ENCODE results near the gene ZSWIM4. TPM values are rescaled to one million over a fixed set of nuclear protein-coding genes. Genes with fewer than 3 reads are reported as not detected.
A peak's percentile ranks its signal among the peaks of the same experiment; 100 is the strongest.

The ZSWIM4 gene
- total and polyA plus RNA-seq, 2 of the 13 experiments (the other 11 are each of a cell fraction or from before 2014, with no cell fraction given), result 0.33 to 0.86 TPM

- TF ChIP-seq HNF1A (IDR thresholded peaks at IDR 0.05; ENCODE audit: low read depth) (0 out of 2 replicates have a peak, but pooled peaks have one; percentile 24), HNF1A (CRISPR knock-in tag; IDR thresholded peaks at IDR 0.05; ENCODE audit: borderline replicate concordance) (no peak; the same call in 1 of the 2 replicates), KDM6A (CRISPR knock-in tag; IDR thresholded peaks at IDR 0.05; ENCODE audit: low read depth) (peak; percentile 16; the same call in 1 of the 2 replicates), NR2F6 (IDR thresholded peaks at IDR 0.05) (peak; percentile 52; the same call in 1 of the 2 replicates), NR2F6 (CRISPR knock-in tag; IDR thresholded peaks at IDR 0.05) (peak; percentile 67), GABPB1 (CRISPR knock-in tag; IDR thresholded peaks at IDR 0.05) (peak; percentile 71; the same call in 1 of the 2 replicates), RXRB (CRISPR knock-in tag; IDR thresholded peaks at IDR 0.05; ENCODE audit: borderline replicate concordance) (peak; percentile 42; the same call in 1 of the 2 replicates), KLF16 (CRISPR knock-in tag; IDR thresholded peaks at IDR 0.05) (peak in 1 of 2 experiments; percentile 43; a peak in 1 of 4 replicates), POLR2A (IDR thresholded peaks at IDR 0.05; ENCODE audit: insufficient read depth in 1 of 2, low read depth in 2 of 2, low read length in 2 of 2) (peak; percentile 21 to 79; a peak in 2 of 4 replicates), NR2C2 (CRISPR knock-in tag; IDR thresholded peaks at IDR 0.05; ENCODE audit: borderline replicate concordance) (peak; percentile 17; the same call in 1 of the 2 replicates), ZBTB20 (CRISPR knock-in tag; IDR thresholded peaks at IDR 0.05; ENCODE audit: borderline replicate concordance, low read depth) (peak; percentile 47; the same call in 1 of the 2 replicates), HBP1 (CRISPR knock-in tag; IDR thresholded peaks at IDR 0.05; ENCODE audit: low read depth) (peak; percentile 21; the same call in 1 of the 2 replicates), RFX3 (CRISPR knock-in tag; IDR thresholded peaks at IDR 0.05) (peak; percentile 92), ZFP91 (CRISPR knock-in tag; IDR thresholded peaks at IDR 0.05; ENCODE audit: borderline replicate concordance) (peak; percentile 46; the same call in 1 of the 2 replicates), SAP130 (CRISPR knock-in tag; IDR thresholded peaks at IDR 0.05; ENCODE audit: low read depth) (peak; percentile 84), ZBTB7A (CRISPR knock-in tag; IDR thresholded peaks at IDR 0.05) (0 out of 2 replicates have a peak, but pooled peaks have one; percentile 22), ZFP1 (CRISPR knock-in tag; IDR thresholded peaks at IDR 0.05) (0 out of 2 replicates have a peak, but pooled peaks have one; percentile 22), ZNF782 (CRISPR knock-in tag; IDR thresholded peaks at IDR 0.05; ENCODE audit: borderline replicate concordance) (no peak), ZNF788 (CRISPR knock-in tag; IDR thresholded peaks at IDR 0.05; ENCODE audit: borderline replicate concordance) (no peak), HOXA3 (CRISPR knock-in tag; IDR thresholded peaks at IDR 0.05) (peak; percentile 58), ZNF563 (CRISPR knock-in tag; IDR thresholded peaks at IDR 0.05) (peak; percentile 60; the same call in 1 of the 2 replicates), TBL1XR1 (IDR thresholded peaks at IDR 0.05; ENCODE audit: borderline replicate concordance, low read length, partially characterized antibody) (peak; percentile 22), TCF12 (IDR thresholded peaks at IDR 0.05) (no peak), TCF12 (CRISPR knock-in tag; IDR thresholded peaks at IDR 0.05) (no peak)
These were observed 51.5 kb downstream of the ZSWIM4 start (continued) for GRCh38 chr19:13846557-13847406.
